Inflammatory macrophage treated with lipopolysaccharide for 4 hours (primary cell): ENCODE results near the gene TFR2.

Source experiments
- DNase-seq: peaks from one replicate; pipeline ENCODE4 v3.0.0-alpha.2; 2020

TFR2 gene

GRCh38 chr7:100570954-100571828, 70.2 kb downstream of the TFR2 start:
- no peak for DNase-seq
